ENCODE data around the gene IFI27L2.

DNA sequence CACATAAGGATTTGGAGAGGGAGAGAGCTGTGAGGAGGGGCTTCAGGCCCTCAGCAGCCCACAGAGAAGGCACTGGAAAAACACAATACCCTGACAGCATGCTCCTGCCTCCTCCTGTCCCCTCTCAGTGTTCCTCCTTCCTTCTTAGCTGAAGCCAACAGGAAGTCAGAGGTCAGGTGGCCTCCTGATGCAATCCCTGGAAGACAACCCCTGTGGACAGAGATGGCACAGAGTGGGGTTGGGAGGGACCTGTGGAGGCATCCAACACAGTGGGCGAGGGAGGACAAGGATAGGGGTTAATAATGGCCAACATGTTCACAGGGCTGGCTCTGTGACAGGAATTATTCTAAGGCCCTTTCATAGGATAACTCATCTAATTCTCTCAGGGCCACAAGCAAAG is 15.4 kb upstream of the IFI27L2 start:
- no peak for TF ChIP-seq POLR2AphosphoS5 (IDR thresholded peaks at IDR 0.05; ENCODE audit: low read depth, low read length)
- no peak for TF ChIP-seq TAF1 (IDR thresholded peaks at IDR 0.05; ENCODE audit: borderline replicate concordance, insufficient read depth, low read length)
